COLO668 (cell line): Measurements from ENCODE around the gene ATP2B3.
A peak's percentile ranks its signal among the peaks of the same experiment; 100 is the strongest.
"Not testable (repeated sequence)": the region's sequence is repeated elsewhere in the genome, so short reads cannot be mapped to it uniquely, and the experiment has no call there.

ENCODE experiments used
- DNase-seq: peaks from one replicate; lab custom pipeline; 2025; ENCODE audit not compliant: unreplicated experiment; lab: John Stamatoyannopoulos, UW

Gene ATP2B3

GRCh38 chrX:153592091-153592833 is 74.8 kb downstream of the ATP2B3 start:
- DNase-seq, result no peak

GRCh38 chrX:153592966-153593688 is 75.7 kb downstream of the ATP2B3 start:
- DNase-seq, result peak; percentile 79

GRCh38 chrX:153593811-153594500 is 76.5 kb downstream of the ATP2B3 start:
- no peak for DNase-seq

- no peak for DNase-seq
Measured at GRCh38 chrX:153595387-153595786, 77.9 kb downstream of the ATP2B3 start.

GRCh38 chrX:153595859-153596857 is 78.7 kb downstream of the ATP2B3 start:
- no peak for DNase-seq

- no peak for DNase-seq
Measured at GRCh38 chrX:153596981-153597750, 79.7 kb downstream of the ATP2B3 start.

- peak; percentile 65 for DNase-seq
Measured at GRCh38 chrX:153598541-153599191, 81.2 kb downstream of the ATP2B3 start, which contains the start of gene CCNQ. Gene CCNQ, minus strand, starts transcription at chrX:153599139. Its CDS starts 66 bp downstream, at chrX:153599073.

GRCh38 chrX:153599192-153600031 is 82.0 kb downstream of the ATP2B3 start:
- peak; percentile 97 for DNase-seq

- peak; percentile 13 for DNase-seq
Measured at GRCh38 chrX:153600032-153600373, 82.6 kb downstream of the ATP2B3 start.

- DNase-seq, result no peak
Measured at GRCh38 chrX:153600921-153601320, 83.5 kb downstream of the ATP2B3 start.

- no peak for DNase-seq
Measured at GRCh38 chrX:153601511-153602110, 84.2 kb downstream of the ATP2B3 start.

- DNase-seq, result no peak
Measured at GRCh38 chrX:153602601-153603000, 85.2 kb downstream of the ATP2B3 start.

- no peak for DNase-seq
Measured at GRCh38 chrX:153603131-153603656, 85.8 kb downstream of the ATP2B3 start.

- DNase-seq, result not testable (repeated sequence)
Measured at GRCh38 chrX:153604666-153605380, 87.4 kb downstream of the ATP2B3 start.

GRCh38 chrX:153606503-153606902 is 89.1 kb downstream of the ATP2B3 start:
- DNase-seq, result no peak

GRCh38 chrX:153608376-153608775 is 90.9 kb downstream of the ATP2B3 start:
- DNase-seq, result no peak

GRCh38 chrX:153608806-153609205 is 91.4 kb downstream of the ATP2B3 start:
- no peak for DNase-seq
